H1 (cell line): ENCODE data around the gene HSPBP1. TPM values are rescaled to one million over a fixed set of nuclear protein-coding genes. Genes with fewer than 3 reads are reported as not detected.

Source experiments
- ATF2 ChIP-seq: IDR thresholded peaks from 2 replicates; pipeline ENCODE4 v1.6.1; 2012; ENCODE audit warnings: low read length, inconsistent platforms
- CHD7 ChIP-seq: fragments of 300-600 bp; sonication (generic); IDR thresholded peaks from 2 replicates; pipeline ENCODE4 v1.7.1; 2012; ENCODE audit warnings: low read length, moderate library complexity, mild to moderate bottlenecking, inconsistent platforms; ENCODE audit not compliant: insufficient replicate concordance
- CTCF ChIP-seq, 3 experiments: IDR thresholded peaks; 1 replicate in 2 of 3; 2 replicates in 1 of 3; pipeline versions ENCODE4 v1.5.1 to v1.6.1; 2011; ENCODE audit warnings: low read length in 3 of 3, mild to moderate bottlenecking in 3 of 3, inconsistent platforms in 2 of 3, low read depth in 1 of 3, moderate library complexity in 1 of 3; ENCODE audit not compliant: insufficient read depth in 1 of 3; ENCODE audit errors: control extremely low read depth in 1 of 3
- HDAC2 ChIP-seq, 2 experiments: fragments of 300-600 bp in 1 of 2; sonication (generic) in 1 of 2; IDR thresholded peaks; 2 replicates each; pipeline ENCODE4 v1.6.1; 2011 to 2012; ENCODE audit warnings: low read depth in 2 of 2, low read length in 2 of 2, mild to moderate bottlenecking in 2 of 2, moderate library complexity in 2 of 2, borderline replicate concordance in 1 of 2, inconsistent platforms in 1 of 2
- JUND ChIP-seq: IDR thresholded peaks from 2 replicates; pipeline ENCODE4 v1.6.1; 2011; ENCODE audit warnings: mild to moderate bottlenecking, improper control_type of control experiment, low read length
- SIN3A ChIP-seq, 2 experiments: IDR thresholded peaks in 1 of 2; conservative IDR thresholded peaks in 1 of 2; 2 replicates each; pipeline ENCODE4 v1.6.1; 2011 to 2012; ENCODE audit warnings: low read length in 2 of 2, improper control_type of control experiment in 1 of 2, low read depth in 1 of 2, mild to moderate bottlenecking in 1 of 2
- polyA plus RNA-seq, 7 experiments: library from polyadenylated mRNA; depleted of rRNA in 3 of 7; stranded (reverse) in 5 of 7; unstranded in 2 of 7; fragments of >200 nt in 5 of 7; fragments of 200-250 nt in 2 of 7; gene quantifications; 1 replicate in 5 of 7; 2 replicates in 1 of 7; 4 replicates in 1 of 7; pipeline versions ENCODE4 v1.2.1 to v1.2.3, GENCODE V29; 2011 to 2013; ENCODE audit warnings: missing spikeins in 2 of 7, mixed read lengths in 2 of 7
- total RNA-seq: library from RNA; stranded (reverse); fragmentation: NEBNext Ultra II Directional; extraction: Animal tissue kit (Norgen Biotek cat#: 25700); gene quantifications from 2 replicates; pipeline ENCODE4 v1.2.1, GENCODE V29; 2021

The HSPBP1 gene
- total and polyA plus RNA-seq, 2 of the 8 experiments (the other 6 are each of a cell fraction or from before 2014, with no cell fraction given), result 63.4 to 100 TPM

GRCh38 chr19:55226273-55226672 lies 53.6 kb downstream of the HSPBP1 start (continued):
- TF ChIP-seq CHD7, result no peak
- TF ChIP-seq SIN3A (conservative IDR thresholded peaks at IDR 0.05 in 1 of 2, IDR thresholded peaks at IDR 0.05 in 1 of 2; ENCODE audit: low read depth in 1 of 2, low read length in 2 of 2), result no peak
- TF ChIP-seq HDAC2 (IDR thresholded peaks at IDR 0.05; ENCODE audit: borderline replicate concordance in 1 of 2, low read depth in 2 of 2, low read length in 2 of 2), result no peak
- no peak for TF ChIP-seq CTCF (IDR thresholded peaks at IDR 0.05; ENCODE audit: control extremely low read depth in 1 of 3, insufficient read depth in 1 of 3, low read depth in 1 of 3, low read length in 3 of 3)
- TF ChIP-seq JUND, result no peak
- no peak for TF ChIP-seq ATF2
